Right hindlimb (tissue), 1 donor: Measurements from ENCODE around the gene SDS.
A peak's percentile ranks its signal among the peaks of the same experiment; 100 is the strongest.

Source experiments
- DNase-seq: peaks from one replicate; pipeline ENCODE4 v3.0.0-alpha.2; 2018

SDS gene

GRCh38 chr12:113403435-113404415, at the start of gene SDS:
Gene SDS (minus strand): TSS chr12:113403887. CDS start chr12:113399708, 4,179 bp downstream.
- DNase-seq: peak; percentile 78

- DNase-seq: no peak
Observed at GRCh38 chr12:113453330-113453729, 49.6 kb upstream of the SDS start.

GRCh38 chr12:113452458-113452857, 48.8 kb upstream of the SDS start:
- no peak for DNase-seq

- no peak for DNase-seq
Observed at GRCh38 chr12:113449839-113450238, 46.2 kb upstream of the SDS start.

- no peak for DNase-seq
Observed at GRCh38 chr12:113449299-113449698, 45.6 kb upstream of the SDS start.

- no peak for DNase-seq
Observed at GRCh38 chr12:113448873-113449272, 45.2 kb upstream of the SDS start.

- DNase-seq: no peak
Observed at GRCh38 chr12:113445544-113446171, 42.0 kb upstream of the SDS start.

- no peak for DNase-seq
Observed at GRCh38 chr12:113443030-113443539, 39.4 kb upstream of the SDS start.

- DNase-seq: no peak
Observed at GRCh38 chr12:113440947-113441782, 37.5 kb upstream of the SDS start.

- no peak for DNase-seq
Observed at GRCh38 chr12:113440336-113440735, 36.6 kb upstream of the SDS start.

- no peak for DNase-seq
Observed at GRCh38 chr12:113439606-113440030, 35.9 kb upstream of the SDS start.

GRCh38 chr12:113439301-113439597, 35.6 kb upstream of the SDS start:
- DNase-seq: no peak

GRCh38 chr12:113438523-113439300, 35.0 kb upstream of the SDS start:
- DNase-seq: no peak

- no peak for DNase-seq
Observed at GRCh38 chr12:113437729-113438100, 34.0 kb upstream of the SDS start.

GRCh38 chr12:113436993-113437728, 33.5 kb upstream of the SDS start:
- DNase-seq: no peak

GRCh38 chr12:113436586-113436985, 32.9 kb upstream of the SDS start:
- DNase-seq: no peak

- DNase-seq: no peak
Observed at GRCh38 chr12:113435367-113435766, 31.7 kb upstream of the SDS start.

GRCh38 chr12:113432986-113433385, 29.3 kb upstream of the SDS start:
- no peak for DNase-seq

- no peak for DNase-seq
Observed at GRCh38 chr12:113428482-113428881, 24.8 kb upstream of the SDS start.

- DNase-seq: no peak
Observed at GRCh38 chr12:113427882-113428281, 24.2 kb upstream of the SDS start.

GRCh38 chr12:113425960-113426453, 22.3 kb upstream of the SDS start:
- DNase-seq: no peak
